Pericardium fibroblast (primary cell): ENCODE results near the gene AMHR2. TPM values are rescaled to one million over a fixed set of nuclear protein-coding genes. Genes with fewer than 3 reads are reported as not detected.

Experiments
- total RNA-seq: library from RNA; depleted of rRNA; stranded (reverse); fragments of >200 nt; gene quantifications from 2 replicates; pipeline ENCODE4 v1.2.3, GENCODE V29; 2015

The AMHR2 gene
- 0.09 and 0.23 TPM in 2 replicates for total RNA-seq

GRCh38 chr12:53423597-53423996 lies at the start of gene AMHR2:
Gene AMHR2, plus strand, starts transcription at chr12:53423855. Its CDS starts 80 bp downstream, at chr12:53423935.

DNA sequence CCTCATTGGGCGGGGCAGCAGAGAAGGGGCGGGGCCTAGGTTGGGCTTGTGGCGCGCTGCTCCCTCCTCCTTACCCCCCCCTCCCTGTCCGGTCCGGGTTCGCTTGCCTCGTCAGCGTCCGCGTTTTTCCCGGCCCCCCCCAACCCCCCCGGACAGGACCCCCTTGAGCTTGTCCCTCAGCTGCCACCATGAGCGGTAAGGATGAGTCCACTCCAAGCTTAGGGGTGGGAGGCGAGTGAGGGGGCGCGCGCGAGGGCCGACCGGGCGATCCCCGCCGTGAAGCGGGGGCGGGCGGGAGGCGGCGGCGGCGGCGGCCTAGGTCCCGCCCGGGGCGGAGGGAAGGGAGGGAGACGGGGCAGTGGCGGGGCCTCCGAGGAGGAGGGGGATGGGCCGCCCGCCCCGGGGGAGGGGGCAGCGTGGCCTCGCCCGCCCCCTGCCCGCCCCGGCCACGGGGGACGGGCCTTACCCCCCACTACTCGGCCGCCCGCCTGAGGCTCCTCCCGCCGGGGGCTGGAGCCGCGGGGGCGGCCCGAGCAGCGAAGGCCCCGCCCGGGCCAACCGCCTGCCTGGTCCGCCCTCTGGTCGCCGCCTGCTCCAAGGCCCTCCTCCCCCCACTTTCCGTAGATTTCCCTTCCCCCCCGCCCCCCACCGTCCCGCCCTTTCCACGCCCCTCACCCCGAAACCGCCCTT lies 43.4 kb upstream of the AMHR2 start, which contains the start of gene SP1:
Gene SP1, plus strand, starts transcription at position 73 of the 690 bp plus-strand sequence. Its CDS starts 116 bp downstream, at position 189.

DNA sequence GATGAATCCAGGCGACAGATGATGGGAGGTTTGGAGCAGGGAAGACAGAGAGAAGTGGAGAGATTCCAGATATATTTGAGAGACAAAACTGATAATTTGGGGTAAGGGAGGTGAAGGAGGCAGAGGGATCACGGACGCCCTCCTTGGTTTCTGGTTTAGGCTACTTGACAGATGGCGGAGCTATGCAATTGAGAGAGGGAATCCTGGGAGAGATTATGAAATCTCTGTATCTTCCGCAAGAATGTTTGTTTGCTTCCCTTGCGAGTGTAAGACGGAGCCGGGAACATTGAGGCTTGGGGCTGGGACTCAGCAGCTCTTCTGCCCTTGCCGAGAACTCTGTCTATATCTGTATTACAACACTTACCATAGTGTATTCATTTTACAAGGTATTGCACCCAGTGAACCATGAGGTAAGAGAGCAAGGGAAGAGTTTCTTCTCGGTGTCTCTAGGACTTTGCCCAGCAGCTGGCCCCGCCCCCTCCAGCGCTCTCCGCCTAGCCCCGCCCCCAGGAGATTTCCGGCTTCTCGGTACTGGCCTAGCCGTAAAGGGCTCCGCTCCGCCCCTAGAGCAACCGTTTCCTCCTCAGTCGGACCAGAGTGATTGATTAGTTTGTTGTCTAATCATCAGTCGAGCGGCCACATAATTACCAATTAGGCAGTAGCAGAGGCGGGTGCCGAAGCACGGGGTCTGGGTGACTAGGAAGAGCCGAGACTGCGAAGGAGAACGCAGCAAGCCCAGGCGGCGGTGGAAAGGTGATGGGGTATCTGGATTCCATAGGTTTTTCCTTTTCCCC lies 17.6 kb downstream of the AMHR2 start, which contains the start of gene PRR13:
Gene PRR13, plus strand, starts transcription at position 695 of the 794 bp plus-strand sequence. CDS start 981 bp downstream, outside the sequence.

DNA sequence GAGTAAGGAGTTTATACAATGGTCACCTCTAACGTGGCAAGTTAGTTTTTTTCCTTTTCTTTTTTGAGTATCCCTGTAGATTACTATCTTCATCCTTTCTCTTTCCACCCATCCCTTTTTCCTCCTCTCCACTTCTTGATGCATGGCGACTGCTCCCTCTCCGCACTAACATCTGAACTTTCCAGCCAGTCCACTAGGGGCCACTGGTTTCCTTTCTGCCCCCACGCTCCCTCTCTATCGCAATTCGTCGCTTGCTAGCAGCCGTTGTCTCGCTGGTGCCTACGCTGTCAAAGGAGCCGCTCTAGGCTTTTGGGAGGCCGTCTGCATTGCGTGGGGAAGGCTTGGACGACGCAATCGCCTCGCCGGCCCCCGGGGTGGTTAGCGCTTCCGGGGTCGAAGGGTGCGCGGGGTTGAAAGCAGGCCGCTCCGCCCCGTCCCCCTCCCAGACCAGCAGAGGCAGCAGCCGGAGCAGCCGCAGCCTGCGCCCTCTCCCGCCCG lies 28.1 kb downstream of the AMHR2 start, which contains the start of gene PCBP2:
Gene PCBP2, plus strand, starts transcription at position 442 of the 498 bp plus-strand sequence. CDS start 2,699 bp downstream, outside the sequence.

Other genes with a start within 250 kb of the AMHR2 start
- gene ZNF740, start 243.1 kb upstream of the AMHR2 start, total RNA-seq = 3.7 and 9.4 TPM in 2 replicates
- 8.5 and 10.6 TPM in 2 replicates for gene CSAD, start 242.9 kb upstream of the AMHR2 start, total RNA-seq
- gene ITGB7, start 216.6 kb upstream of the AMHR2 start, total RNA-seq = 0.17 TPM in 1 of 2 replicates, not detected in the other
- 20.2 and 57.0 TPM in 2 replicates for gene RARG, start 191.6 kb upstream of the AMHR2 start, total RNA-seq
- gene ESPL1, start 155.6 kb upstream of the AMHR2 start, total RNA-seq = 0.12 and 1.8 TPM in 2 replicates
- gene PFDN5, start 128.3 kb upstream of the AMHR2 start, total RNA-seq = 559 and 576 TPM in 2 replicates
- 43.3 and 64.9 TPM in 2 replicates for gene MYG1, start 124.2 kb upstream of the AMHR2 start, total RNA-seq
- gene AAAS, start 102.2 kb upstream of the AMHR2 start, total RNA-seq = 40.7 and 41.6 TPM in 2 replicates
- gene SP7, start 87.5 kb upstream of the AMHR2 start, total RNA-seq = not detected in 2 replicates
- gene SP1, start 43.7 kb upstream of the AMHR2 start, total RNA-seq = 23.9 and 33.4 TPM in 2 replicates
- 72.2 and 91.3 TPM in 2 replicates for gene PRR13, start 17.9 kb downstream of the AMHR2 start, total RNA-seq
- gene PCBP2, start 28.2 kb downstream of the AMHR2 start, total RNA-seq = 165 and 336 TPM in 2 replicates
- gene MAP3K12, start 75.6 kb downstream of the AMHR2 start, total RNA-seq = 39.1 and 46.5 TPM in 2 replicates
- 40.6 and 40.9 TPM in 2 replicates for gene TARBP2, start 77.4 kb downstream of the AMHR2 start, total RNA-seq
- not detected in 2 replicates for gene NPFF, start 83.6 kb downstream of the AMHR2 start, total RNA-seq
- 11.4 and 14.4 TPM in 2 replicates for gene ATF7, start 202.5 kb downstream of the AMHR2 start, total RNA-seq